Measurements from ENCODE around the gene AGL. TPM values are rescaled to one million over a fixed set of nuclear protein-coding genes. Genes with fewer than 3 reads are reported as not detected.

AGL gene
- polyA plus RNA-seq: 10 to 100 TPM in 1 of 3 donors, 1 to 10 TPM in 2; 5.0 to 10.8 (median 6.1) TPM

- Mint-ChIP-seq H3K4me1 (peaks cover 20 to 38% of the 10 kb centered on the region in 2 donors), H3K27ac (peak within 1 kb of the TSS; percentile 90 to 98 (median 93)), H3K4me3 (peak within 1 kb of the TSS; percentile 94 to 98 (median 97)), H3K27me3 (ENCODE audit: low read depth in 3 of 3) (peaks cover 3 to 5% (median 4%) of the 10 kb centered on the region in 3 donors), H3K36me3 (peaks cover 5 to 9% (median 7%) of the 10 kb centered on the region in 3 donors), H3K9me3 (no peaks in the 10 kb centered on the region)
- DNase-seq: peak; percentile 87 to 89 (median 89)
These were observed at the start of gene AGL for GRCh38 chr1:99849744-99850458. Gene AGL, plus strand, starts transcription at chr1:99850361. Its CDS starts 682 bp downstream, at chr1:99851043.

GRCh38 chr1:99801584-99801983 is 48.6 kb upstream of the AGL start:
- H3K36me3 Mint-ChIP-seq: no peaks in the 10 kb centered on the region
- H3K4me1 Mint-ChIP-seq: no peaks in the 10 kb centered on the region
- H3K9me3 Mint-ChIP-seq: no peaks in the 10 kb centered on the region
- H3K27me3 Mint-ChIP-seq (ENCODE audit: low read depth in 3 of 3): peaks cover 1 to 15% (median 2%) of the 10 kb centered on the region in 3 donors
- H3K4me3 Mint-ChIP-seq: no peak overlapping the region
- DNase-seq: no peak
- H3K27ac Mint-ChIP-seq: no peak overlapping the region

- Mint-ChIP-seq H3K4me3 (no peak overlapping the region), H3K36me3 (no peaks in the 10 kb centered on the region), H3K27me3 (ENCODE audit: low read depth in 3 of 3) (peaks cover 0 to 4% (median 3%) of the 10 kb centered on the region in 3 donors), H3K27ac (no peak overlapping the region), H3K4me1 (no peaks in the 10 kb centered on the region), H3K9me3 (no peaks in the 10 kb centered on the region)
- no peak for DNase-seq
These were observed 43.3 kb upstream of the AGL start for GRCh38 chr1:99806882-99807281.

DNA sequence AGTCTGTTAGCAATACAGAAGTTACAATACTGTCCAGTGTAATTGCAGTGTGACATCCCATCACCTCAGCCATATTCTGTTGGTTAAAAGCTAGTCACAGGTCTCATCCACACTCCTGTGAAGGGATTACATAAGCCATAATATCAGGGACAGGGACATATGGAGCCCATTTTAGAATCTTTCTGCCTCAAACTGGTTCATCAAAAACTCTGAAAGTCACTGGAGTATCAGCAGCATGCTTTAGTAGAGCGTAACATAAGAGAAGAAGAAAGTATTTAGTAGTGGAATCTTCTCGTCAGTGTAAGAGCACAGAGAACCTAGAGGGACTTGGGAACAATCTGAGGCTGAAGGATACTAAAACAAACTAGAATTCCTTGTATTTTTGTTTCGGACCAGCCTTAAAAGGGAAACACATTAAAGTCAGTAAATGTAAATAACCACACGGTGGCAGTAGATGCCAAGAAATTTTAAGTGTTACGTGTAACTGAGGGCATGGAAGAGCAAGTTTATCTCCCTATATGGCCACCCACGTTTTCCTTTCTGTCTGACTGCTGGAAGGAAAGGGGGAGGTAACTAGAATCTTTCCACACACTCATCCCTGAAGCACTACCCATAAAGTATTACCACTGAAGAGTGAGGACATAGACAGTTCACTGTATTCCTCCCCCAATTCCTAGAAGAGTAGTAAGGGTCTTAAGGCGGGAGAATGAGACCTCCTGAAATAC is 41.6 kb upstream of the AGL start:
- no peaks in the 10 kb centered on the region for H3K4me1 Mint-ChIP-seq
- H3K27ac Mint-ChIP-seq: no peak overlapping the region
- peaks cover 0 to 4% (median 3%) of the 10 kb centered on the region in 3 donors for H3K27me3 Mint-ChIP-seq (ENCODE audit: low read depth in 3 of 3)
- H3K36me3 Mint-ChIP-seq: no peaks in the 10 kb centered on the region
- no peaks in the 10 kb centered on the region for H3K9me3 Mint-ChIP-seq
- H3K4me3 Mint-ChIP-seq: no peak overlapping the region
- DNase-seq: peak; percentile 56 to 62 (median 61)

GRCh38 chr1:99811075-99811474 is 39.1 kb upstream of the AGL start:
- H3K36me3 Mint-ChIP-seq: no peaks in the 10 kb centered on the region
- H3K4me1 Mint-ChIP-seq: no peaks in the 10 kb centered on the region
- no peak for DNase-seq
- H3K4me3 Mint-ChIP-seq: no peak overlapping the region
- peaks cover 3 to 4% (median 4%) of the 10 kb centered on the region in 3 donors for H3K27me3 Mint-ChIP-seq (ENCODE audit: low read depth in 3 of 3)
- H3K27ac Mint-ChIP-seq: no peak overlapping the region
- no peaks in the 10 kb centered on the region for H3K9me3 Mint-ChIP-seq

DNA sequence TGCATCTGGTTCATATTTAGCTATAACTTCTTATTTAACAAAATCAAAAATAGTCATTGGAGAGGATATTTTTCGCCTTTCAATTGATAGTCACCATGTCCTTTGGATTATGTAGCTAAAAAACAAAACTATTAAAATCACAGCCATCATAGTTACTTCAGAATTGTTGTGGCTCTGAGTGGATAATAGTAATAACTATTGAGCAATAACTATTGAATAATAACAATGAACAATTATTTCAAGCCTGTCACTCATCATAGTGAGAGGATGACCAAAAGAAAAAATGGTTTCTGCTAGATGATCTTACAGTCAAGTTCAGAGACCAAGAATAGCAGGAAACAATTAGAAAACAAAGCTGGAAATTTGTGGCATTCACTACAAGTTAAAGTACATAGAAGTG is 38.4 kb upstream of the AGL start:
- Mint-ChIP-seq H3K36me3 (no peaks in the 10 kb centered on the region), H3K4me1 (no peaks in the 10 kb centered on the region), H3K27me3 (ENCODE audit: low read depth in 3 of 3) (peaks cover 3 to 4% (median 4%) of the 10 kb centered on the region in 3 donors), H3K9me3 (no peaks in the 10 kb centered on the region), H3K4me3 (no peak overlapping the region), H3K27ac (no peak overlapping the region)
- DNase-seq: no peak

DNA sequence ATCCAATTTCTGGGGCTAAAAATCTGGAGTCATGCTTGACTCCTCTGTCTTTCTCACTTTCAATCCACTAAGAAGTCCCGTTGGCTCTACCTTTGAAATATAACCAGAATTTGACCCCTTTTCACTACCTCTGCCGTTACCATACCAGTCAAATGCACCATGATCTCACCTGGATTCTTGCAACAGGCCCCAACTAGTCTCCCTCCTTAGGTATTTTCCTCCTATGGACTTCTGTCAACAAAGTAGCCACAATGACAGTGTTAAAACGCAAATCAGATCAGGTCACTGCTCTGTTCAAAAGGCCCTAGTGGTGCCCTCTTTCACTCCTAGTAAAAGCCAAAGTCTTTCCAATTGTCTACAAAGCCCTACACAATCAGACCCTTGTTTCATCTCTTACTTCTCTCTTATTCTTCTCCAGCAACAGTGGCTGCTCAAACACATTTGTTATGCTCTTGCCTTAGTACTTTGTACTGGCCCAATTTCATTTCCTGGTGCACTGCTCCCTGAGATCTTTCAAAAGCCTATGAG is 35.7 kb upstream of the AGL start:
- no peak for DNase-seq
- Mint-ChIP-seq H3K27me3 (ENCODE audit: low read depth in 3 of 3) (peaks cover 3 to 4% (median 3%) of the 10 kb centered on the region in 3 donors), H3K36me3 (no peaks in the 10 kb centered on the region), H3K4me1 (no peaks in the 10 kb centered on the region), H3K9me3 (no peaks in the 10 kb centered on the region), H3K4me3 (no peak overlapping the region), H3K27ac (no peak overlapping the region)

DNA sequence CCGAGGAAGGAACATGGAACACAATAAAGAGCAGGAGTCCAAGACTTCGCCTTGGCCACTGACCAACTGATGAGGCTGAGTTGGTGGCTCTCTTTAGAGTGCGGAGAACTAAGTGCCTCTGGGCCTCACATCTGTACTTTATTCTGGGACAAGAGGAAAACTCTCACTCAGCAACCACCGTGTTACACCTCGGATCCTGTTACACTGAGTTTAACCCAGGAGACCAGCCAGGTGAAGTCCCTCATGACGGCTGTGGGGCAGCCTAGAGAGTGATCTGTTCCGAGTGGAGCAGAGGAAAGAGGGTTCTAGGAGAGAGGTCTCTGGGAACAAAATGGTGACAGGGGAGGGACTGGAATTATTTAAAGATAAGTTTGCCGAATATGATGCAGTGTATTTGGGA is 33.5 kb upstream of the AGL start:
- Mint-ChIP-seq H3K36me3 (no peaks in the 10 kb centered on the region), H3K4me1 (peaks cover 6 to 14% of the 10 kb centered on the region in 2 donors), H3K9me3 (no peaks in the 10 kb centered on the region), H3K27ac (no peak overlapping the region), H3K4me3 (no peak overlapping the region), H3K27me3 (ENCODE audit: low read depth in 3 of 3) (peaks cover 3 to 10% (median 6%) of the 10 kb centered on the region in 3 donors)
- no peak for DNase-seq

GRCh38 chr1:99818063-99818699 is 32.0 kb upstream of the AGL start:
- H3K27me3 Mint-ChIP-seq (ENCODE audit: low read depth in 3 of 3): peaks cover 3 to 10% (median 6%) of the 10 kb centered on the region in 3 donors
- H3K4me1 Mint-ChIP-seq: peaks cover 6 to 14% of the 10 kb centered on the region in 2 donors
- H3K9me3 Mint-ChIP-seq: no peaks in the 10 kb centered on the region
- H3K4me3 Mint-ChIP-seq: no peak overlapping the region
- DNase-seq: no peak
- no peak overlapping the region for H3K27ac Mint-ChIP-seq
- no peaks in the 10 kb centered on the region for H3K36me3 Mint-ChIP-seq

DNA sequence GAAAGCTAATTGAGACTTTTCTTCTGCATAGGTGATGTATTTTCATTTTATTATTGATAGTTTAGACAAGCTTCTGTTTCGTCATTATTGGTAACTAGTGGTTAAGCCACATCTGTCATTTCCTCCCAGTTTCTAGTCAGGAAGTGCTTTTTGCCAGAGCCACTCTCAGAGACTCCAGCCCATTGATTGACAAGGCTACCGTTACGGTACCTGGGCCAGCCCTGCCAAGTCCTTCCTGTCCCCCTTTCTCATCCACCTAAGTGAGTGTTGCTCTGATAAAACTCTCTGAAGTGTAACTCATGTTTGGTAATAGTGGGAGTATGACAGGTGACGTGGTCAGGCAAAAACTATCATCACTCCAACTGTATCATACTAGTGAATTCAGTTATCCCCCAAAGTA is 29.6 kb upstream of the AGL start:
- H3K27me3 Mint-ChIP-seq (ENCODE audit: low read depth in 3 of 3): peaks cover 0 to 8% (median 2%) of the 10 kb centered on the region in 3 donors
- H3K9me3 Mint-ChIP-seq: no peaks in the 10 kb centered on the region
- H3K4me3 Mint-ChIP-seq: peak overlapping the region in 1 of 5 donors; percentile 46
- peak in 1 of 3 donors; percentile 2 for DNase-seq
- peaks cover 6 to 14% of the 10 kb centered on the region in 2 donors for H3K4me1 Mint-ChIP-seq
- no peaks in the 10 kb centered on the region for H3K36me3 Mint-ChIP-seq
- peak overlapping the region in 3 of 6 donors; percentile 41 to 75 (median 48) for H3K27ac Mint-ChIP-seq

DNA sequence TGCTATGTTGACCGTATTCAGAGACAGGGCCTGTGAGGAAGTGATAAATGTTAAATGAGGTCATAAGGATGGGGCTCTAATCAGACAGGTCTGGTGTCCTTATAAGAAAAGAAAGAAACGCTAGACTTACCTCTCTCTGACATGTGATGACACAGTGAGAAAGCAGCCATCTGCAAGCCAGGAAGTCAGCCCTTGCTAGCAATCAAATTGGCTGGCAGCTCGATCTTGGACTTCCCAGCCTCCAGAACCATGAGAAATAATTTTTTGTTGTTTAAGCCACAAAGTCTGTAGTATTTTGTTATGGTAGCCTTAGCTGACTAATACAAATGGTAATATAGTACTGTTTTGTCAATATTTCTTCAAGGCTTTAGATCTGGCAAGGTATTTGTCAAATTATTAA is 25.1 kb upstream of the AGL start:
- Mint-ChIP-seq H3K27me3 (ENCODE audit: low read depth in 3 of 3) (peaks cover 4 to 12% (median 6%) of the 10 kb centered on the region in 3 donors), H3K9me3 (peaks cover 0 to 2% (median 0%) of the 10 kb centered on the region in 6 donors), H3K27ac (no peak overlapping the region), H3K4me1 (peaks cover 4 to 8% of the 10 kb centered on the region in 2 donors), H3K36me3 (no peaks in the 10 kb centered on the region), H3K4me3 (no peak overlapping the region)
- no peak for DNase-seq

DNA sequence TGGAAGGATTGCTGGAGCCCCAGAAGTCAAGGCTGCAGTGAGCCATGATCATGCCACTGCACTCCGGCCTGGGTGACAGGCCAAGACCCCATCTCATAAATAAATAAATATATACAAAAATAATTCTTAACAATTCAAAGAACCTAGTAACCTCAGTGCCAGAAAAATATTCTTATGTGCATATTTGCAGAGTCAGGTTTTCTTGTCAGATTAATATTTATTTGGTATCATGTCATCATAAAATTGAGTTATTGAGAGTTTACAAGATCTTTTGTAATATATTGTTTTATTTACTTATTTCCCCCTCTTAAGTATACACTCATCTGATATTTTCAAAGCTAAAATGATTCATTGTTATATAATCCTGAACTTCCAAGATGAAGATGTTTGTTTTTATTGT is 24.5 kb upstream of the AGL start:
- DNase-seq: no peak
- peaks cover 4 to 11% (median 6%) of the 10 kb centered on the region in 3 donors for H3K27me3 Mint-ChIP-seq (ENCODE audit: low read depth in 3 of 3)
- no peak overlapping the region for H3K27ac Mint-ChIP-seq
- H3K4me1 Mint-ChIP-seq: peaks cover under 1 to 2% of the 10 kb centered on the region in 2 donors
- no peaks in the 10 kb centered on the region for H3K36me3 Mint-ChIP-seq
- H3K9me3 Mint-ChIP-seq: peaks cover 0 to 2% (median 0%) of the 10 kb centered on the region in 6 donors
- no peak overlapping the region for H3K4me3 Mint-ChIP-seq

DNA sequence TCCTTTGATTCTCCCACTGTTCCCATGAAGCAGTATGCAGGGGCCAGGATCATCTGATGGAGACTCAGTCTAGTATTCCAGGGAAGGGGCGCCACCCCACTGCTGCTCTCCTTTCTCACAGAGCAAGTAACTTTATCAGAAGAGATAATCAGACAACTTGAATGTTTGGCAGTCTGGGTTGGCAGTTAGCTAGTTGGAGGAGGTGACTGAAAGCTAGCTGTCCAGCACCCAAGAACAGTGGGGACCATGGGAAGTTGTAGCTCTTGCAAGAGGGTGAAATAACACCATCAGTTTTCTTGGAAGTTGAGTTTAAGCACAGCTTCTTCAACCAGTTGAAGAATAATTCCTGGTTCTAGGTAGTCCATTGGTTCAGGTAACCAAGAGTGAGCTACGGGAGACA is 22.2 kb upstream of the AGL start:
- H3K36me3 Mint-ChIP-seq: no peaks in the 10 kb centered on the region
- no peak overlapping the region for H3K27ac Mint-ChIP-seq
- no peak overlapping the region for H3K4me3 Mint-ChIP-seq
- peaks cover 0 to 2% (median 0%) of the 10 kb centered on the region in 6 donors for H3K9me3 Mint-ChIP-seq
- peaks cover 4 to 6% (median 5%) of the 10 kb centered on the region in 3 donors for H3K27me3 Mint-ChIP-seq (ENCODE audit: low read depth in 3 of 3)
- DNase-seq: no peak
- H3K4me1 Mint-ChIP-seq: no peaks in the 10 kb centered on the region
